Esophagus (tissue), 2 donors: Measurements from ENCODE around the gene MTMR8. TPM values are rescaled to one million over a fixed set of nuclear protein-coding genes. Genes with fewer than 3 reads are reported as not detected.
"Not testable (repeated sequence)": the region's sequence is repeated elsewhere in the genome, so short reads cannot be mapped to it uniquely, and the experiment has no call there.

Experiments used
- H3K27ac ChIP-seq, 2 donors: one replicate each; pipeline ENCODE4 v1.5.1; 2013; ENCODE audit warnings: low read depth in 2 of 2, mild to moderate bottlenecking in 2 of 2, inconsistent platforms in 1 of 2, low read length in 1 of 2, moderate library complexity in 1 of 2
- H3K27me3 ChIP-seq, 2 donors: one replicate each; pipeline ENCODE4 v1.6.1; 2013; ENCODE audit warnings: low read length in 2 of 2, control low read depth in 1 of 2, mild to moderate bottlenecking in 1 of 2; ENCODE audit not compliant: insufficient read depth in 2 of 2, control insufficient read depth in 1 of 2
- H3K36me3 ChIP-seq, 2 donors: one replicate each; pipeline ENCODE4 v1.6.1; 2013; ENCODE audit warnings: low read length in 1 of 2; ENCODE audit not compliant: control insufficient read depth in 2 of 2, insufficient read depth in 2 of 2
- H3K4me1 ChIP-seq, 2 donors: one replicate each; pipeline ENCODE4 v1.6.1; 2013; ENCODE audit warnings: low read length in 1 of 2; ENCODE audit not compliant: control insufficient read depth in 2 of 2, insufficient read depth in 2 of 2
- H3K4me3 ChIP-seq, 2 donors: one replicate each; pipeline ENCODE4 v1.5.1; 2013; ENCODE audit warnings: low read length in 2 of 2, mild to moderate bottlenecking in 2 of 2, low read depth in 1 of 2, moderate library complexity in 1 of 2
- H3K9me3 ChIP-seq, 2 donors: one replicate each; pipeline ENCODE4 v1.6.1; 2013; ENCODE audit warnings: mild to moderate bottlenecking in 2 of 2, low read depth in 1 of 2, low read length in 1 of 2, moderate library complexity in 1 of 2; ENCODE audit not compliant: control insufficient read depth in 2 of 2, insufficient read depth in 1 of 2
- WGBS, 2 donors: extraction: QIAGEN DNeasy Blood & Tissue Kit; methylation state at CpG; one replicate each; pipeline ENCODE4 v1.1.7; 2013; 5-methylcytosine and 5-hydroxymethylcytosine counted together
- polyA plus RNA-seq, 2 donors: library from polyadenylated mRNA; stranded (reverse); fragments of 200-250 nt; gene quantifications; one replicate each; pipeline ENCODE4 v1.2.3, GENCODE V29; 2013
- donor health status: healthy with polysubstance abuse.
- donor health status: Bipolar disorder and iron deficiency.

MTMR8 gene
- polyA plus RNA-seq, 2 donors, result 1.2 to 1.3 TPM

- Histone ChIP-seq H3K4me1 (no peaks in the 10 kb centered on the region), H3K27ac (peak overlapping the region in 1 of 2 donors; percentile 59), H3K4me3 (peak overlapping the region; percentile 66 to 75), H3K27me3 (peaks cover 0 to 2% of the 10 kb centered on the region in 2 donors), H3K36me3 (no peaks in the 10 kb centered on the region), H3K9me3 (no peaks in the 10 kb centered on the region)
- WGBS, 2 donors, result 34 to 41% methylated on average over 12 of the region's 12 CpGs
Measured at GRCh38 chrX:64394059-64394873, 986 bp downstream of the MTMR8 start.

DNA sequence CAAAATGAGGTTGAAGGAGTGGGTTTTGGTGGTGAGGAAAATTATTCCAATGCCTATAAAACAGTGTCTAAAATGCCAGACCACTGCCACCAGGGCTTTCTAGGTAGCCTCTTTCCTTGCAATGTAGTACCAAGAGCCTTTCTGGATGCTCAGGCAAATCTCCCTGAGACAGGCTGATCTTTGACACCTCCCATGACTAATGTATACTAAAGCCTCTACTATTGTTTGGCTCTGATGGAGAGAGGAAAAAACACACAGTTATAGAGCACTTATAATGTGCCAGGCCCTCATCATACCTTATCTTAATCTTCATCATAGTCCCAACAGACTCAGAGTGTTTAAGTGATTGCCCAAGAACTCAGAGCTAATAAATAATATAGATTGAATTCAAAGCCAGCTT, 5.8 kb downstream of the MTMR8 start:
- Histone ChIP-seq H3K4me3 (no peak overlapping the region), H3K4me1 (no peaks in the 10 kb centered on the region), H3K27me3 (peaks cover 0 to 2% of the 10 kb centered on the region in 2 donors), H3K36me3 (no peaks in the 10 kb centered on the region), H3K9me3 (peaks cover under 1 to 1% of the 10 kb centered on the region in 2 donors), H3K27ac (no peak overlapping the region)

- peaks cover 10 to 11% of the 10 kb centered on the region in 2 donors for H3K9me3 ChIP-seq
- WGBS, 2 donors, result 90 to 96% methylated on average over 4 of the region's 4 CpGs
- H3K27me3 ChIP-seq, result not testable (repeated sequence)
Measured at GRCh38 chrX:64380789-64381188, 14.5 kb downstream of the MTMR8 start.

GRCh38 chrX:64379924-64380323, 15.3 kb downstream of the MTMR8 start:
- H3K36me3 ChIP-seq, result no peaks in the 10 kb centered on the region
- H3K27ac ChIP-seq, result no peak overlapping the region
- H3K4me3 ChIP-seq, result no peak overlapping the region
- H3K27me3 ChIP-seq, result no peaks in the 10 kb centered on the region
- no peaks in the 10 kb centered on the region for H3K4me1 ChIP-seq
- 65 to 93% methylated on average over 1 of the region's 1 CpG for WGBS, 2 donors
- peaks cover 10 to 11% of the 10 kb centered on the region in 2 donors for H3K9me3 ChIP-seq

More at GRCh38 chrX:64380789-64381188, 14.5 kb downstream of the MTMR8 start:
- H3K27ac ChIP-seq, H3K4me3 ChIP-seq, H3K4me1 ChIP-seq, H3K36me3 ChIP-seq: not testable (repeated sequence)

DNA sequence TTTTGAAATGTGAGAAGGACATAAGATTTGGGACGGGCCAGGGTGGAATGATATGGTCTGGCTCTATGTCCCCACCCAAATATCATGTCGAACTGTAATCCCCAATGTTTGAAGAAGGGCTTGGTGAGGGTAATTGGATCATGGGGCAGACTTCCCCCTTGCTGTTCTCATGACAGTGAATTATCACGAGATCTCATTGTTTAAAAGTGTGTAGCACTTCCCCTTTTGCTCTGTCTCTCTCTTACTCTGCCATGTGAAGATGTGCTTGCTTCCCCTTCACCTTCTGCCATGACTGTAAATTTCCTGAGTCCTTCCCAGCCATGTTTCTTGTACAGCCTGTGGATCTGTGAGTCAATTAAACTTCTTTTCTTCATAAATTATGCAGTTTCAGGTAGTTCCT, 17.5 kb downstream of the MTMR8 start:
- Histone ChIP-seq H3K4me3 (no peak overlapping the region), H3K4me1 (no peaks in the 10 kb centered on the region), H3K36me3 (no peaks in the 10 kb centered on the region), H3K27me3 (no peaks in the 10 kb centered on the region), H3K9me3 (peaks cover 4 to 5% of the 10 kb centered on the region in 2 donors), H3K27ac (no peak overlapping the region)
- WGBS, 2 donors, result 68 to 91% methylated on average over 3 of the region's 3 CpGs

DNA sequence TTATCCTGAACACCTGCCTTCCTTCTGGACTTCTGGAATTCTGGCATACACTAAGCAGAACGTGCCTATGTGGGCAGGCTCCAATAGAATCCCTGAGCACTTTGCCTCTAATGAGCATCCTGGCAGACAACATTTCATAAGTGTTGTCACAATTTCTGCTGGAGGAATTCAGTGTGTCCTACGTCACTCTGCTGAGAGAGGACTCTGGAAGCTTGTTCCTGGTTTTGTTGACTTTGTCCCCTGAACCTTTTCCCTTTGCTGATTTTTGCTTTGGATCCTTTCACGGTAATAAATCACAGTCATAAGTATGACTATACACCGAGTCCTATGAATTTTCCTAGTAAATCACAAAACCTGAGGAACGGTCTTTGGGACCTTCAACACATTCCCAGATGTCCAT, 43.2 kb downstream of the MTMR8 start:
- H3K36me3 ChIP-seq, result no peaks in the 10 kb centered on the region
- no peak overlapping the region for H3K27ac ChIP-seq
- no peaks in the 10 kb centered on the region for H3K27me3 ChIP-seq
- no peaks in the 10 kb centered on the region for H3K4me1 ChIP-seq
- H3K9me3 ChIP-seq, result no peaks in the 10 kb centered on the region
- H3K4me3 ChIP-seq, result no peak overlapping the region
- 65 to 93% methylated on average over 5 of the region's 5 CpGs for WGBS, 2 donors

DNA sequence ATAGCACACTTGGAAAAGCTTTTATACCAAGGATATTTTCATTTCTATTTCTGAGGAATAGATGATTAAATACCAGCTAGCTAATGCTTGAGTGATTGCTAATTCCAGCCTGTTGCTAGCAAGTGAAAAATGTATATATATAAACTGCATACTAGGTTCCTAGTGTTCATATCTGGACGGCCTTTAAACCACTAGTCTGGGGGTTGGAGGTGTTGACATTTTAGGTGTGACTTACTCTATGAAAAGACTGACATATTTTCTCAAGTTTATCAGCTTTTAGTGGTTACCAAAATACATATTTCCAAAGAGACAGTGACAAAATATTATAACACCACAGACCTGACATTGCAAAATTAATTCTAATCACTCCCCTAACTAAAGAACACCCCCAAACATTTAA, 44.7 kb downstream of the MTMR8 start:
- Histone ChIP-seq H3K36me3 (no peaks in the 10 kb centered on the region), H3K9me3 (no peaks in the 10 kb centered on the region)
- 45 to 53% methylated on average over 1 of the region's 1 CpG for WGBS, 2 donors

DNA sequence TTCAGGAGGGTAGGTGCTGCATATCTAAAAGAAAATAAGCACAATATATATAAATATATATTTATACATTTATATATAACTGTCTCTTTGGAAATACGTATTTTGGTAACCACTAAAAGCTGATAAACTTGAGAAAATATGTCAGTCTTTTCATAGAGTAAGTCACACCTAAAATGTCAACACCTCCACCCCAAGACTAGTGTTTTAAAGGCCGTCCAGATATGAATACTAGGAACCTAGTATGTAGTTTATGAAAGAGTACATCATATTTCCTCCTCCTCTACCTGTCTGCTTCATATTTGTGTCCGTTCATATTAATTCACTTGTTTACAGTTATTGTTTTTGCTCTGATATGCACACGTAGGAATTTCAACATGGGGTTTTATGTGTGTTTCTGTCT, 45.2 kb downstream of the MTMR8 start:
- Histone ChIP-seq H3K4me3 (no peak overlapping the region), H3K27ac (no peak overlapping the region), H3K27me3 (no peaks in the 10 kb centered on the region), H3K9me3 (no peaks in the 10 kb centered on the region), H3K4me1 (no peaks in the 10 kb centered on the region), H3K36me3 (no peaks in the 10 kb centered on the region)
- WGBS, 2 donors, result 51 to 88% methylated on average over 4 of the region's 4 CpGs

More for the DNA sequence above, 44.7 kb downstream of the MTMR8 start:
- Histone ChIP-seq H3K27me3 (no peaks in the 10 kb centered on the region), H3K27ac (no peak overlapping the region), H3K4me3 (no peak overlapping the region), H3K4me1 (no peaks in the 10 kb centered on the region)

DNA sequence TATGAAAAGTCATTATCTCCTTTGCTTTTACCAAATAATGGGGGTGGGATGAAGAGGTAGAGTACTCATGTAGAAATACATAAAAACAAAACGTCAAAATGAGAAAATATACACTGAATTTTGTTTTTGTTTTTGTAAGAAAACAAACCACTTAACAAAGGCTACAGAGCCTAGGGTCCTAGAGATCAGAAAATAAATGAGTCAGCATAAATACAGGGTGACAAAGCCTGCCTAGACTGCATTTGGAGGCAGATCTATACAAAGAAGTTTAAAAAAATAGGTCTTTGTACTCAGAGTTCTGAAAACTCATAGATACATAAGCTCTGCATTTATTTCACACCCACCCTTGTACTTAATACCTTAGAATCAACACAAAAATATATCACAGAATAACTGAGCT, 52.4 kb downstream of the MTMR8 start:
- 46 to 70% methylated on average over 1 of the region's 1 CpG for WGBS, 2 donors
- Histone ChIP-seq H3K9me3 (no peaks in the 10 kb centered on the region), H3K27ac (no peak overlapping the region), H3K36me3 (no peaks in the 10 kb centered on the region), H3K27me3 (no peaks in the 10 kb centered on the region), H3K4me3 (no peak overlapping the region), H3K4me1 (no peaks in the 10 kb centered on the region)

DNA sequence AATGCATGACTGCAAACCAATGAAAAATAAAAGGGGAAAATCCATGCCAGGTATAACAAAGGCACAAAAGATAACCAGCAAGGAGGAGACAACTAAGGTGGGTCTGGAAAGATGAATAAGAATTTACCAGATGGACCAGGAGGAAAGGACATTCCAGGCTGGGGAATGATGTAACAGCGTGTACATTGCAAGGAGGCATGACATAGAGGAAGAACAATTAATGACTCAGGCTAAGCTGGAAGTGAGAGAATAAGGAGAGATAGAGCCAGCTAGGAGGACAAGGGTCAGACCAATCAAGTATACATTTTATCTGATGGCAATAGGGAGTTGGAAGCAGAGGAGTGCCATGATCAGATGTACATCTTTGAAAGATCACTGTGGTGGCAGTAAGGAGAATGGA, 57.0 kb downstream of the MTMR8 start:
- no peaks in the 10 kb centered on the region for H3K27me3 ChIP-seq
- H3K27ac ChIP-seq, result no peak overlapping the region
- WGBS, 2 donors, result 83 to 85% methylated on average over 1 of the region's 1 CpG
- no peaks in the 10 kb centered on the region for H3K36me3 ChIP-seq
- H3K4me1 ChIP-seq, result no peaks in the 10 kb centered on the region
- no peaks in the 10 kb centered on the region for H3K9me3 ChIP-seq
- no peak overlapping the region for H3K4me3 ChIP-seq
